K562 (cell line): Measurements from ENCODE around the gene MBNL1. TPM values are rescaled to one million over a fixed set of nuclear protein-coding genes. Genes with fewer than 3 reads are reported as not detected.
A peak's percentile ranks its signal among the peaks of the same experiment; 100 is the strongest.

Experiments used
- ATAC-seq: fragments of 200-7000 bp; cut with Tn5 transposase; 3 replicates; pipeline ENCODE4 v1.9.1; 2020; ENCODE audit warnings: moderate library complexity
- BruUV-seq: library from RNA; stranded (reverse); fragments of 400-500 nt; replicated peaks from 2 replicates; lab custom pipeline; 2021; lab: Mats Ljungman, UMichigan
- CTCF ChIA-PET: fragments of 300-600 bp; formaldehyde crosslinking; extraction: SDS; loops from one replicate; lab custom pipeline; 2021; ENCODE audit warnings: low intra/inter-chr PET ratio; lab: Yijun Ruan, JAX
- POLR2A ChIA-PET: fragments of 300-600, 350-650 bp; sonication (Branson Sonifier 250); formaldehyde crosslinking; extraction: SDS; loops from one replicate; lab custom pipeline; 2021; ENCODE audit warnings: antibody characterized with exemption, inconsistent platforms; lab: Yijun Ruan, JAX
- DNase-seq, 4 experiments: peaks; one replicate each; pipeline versions ENCODE4 v3.0.0 to v3.0.0-alpha.2; 2011 to 2018; ENCODE audit warnings: low spot score in 3 of 4, mixed read lengths in 3 of 4; ENCODE audit errors: extremely low read depth in 1 of 4
- FAIRE-seq: peaks from 2 replicates; lab custom pipeline; 2011; peaks lifted over from hg19 to GRCh38; lab: Jason Lieb, UNC
- H2AFZ ChIP-seq: 2 replicates; pipeline ENCODE4 v1.6.0; 2011; ENCODE audit warnings: low read depth, low read length, control low read depth, inconsistent platforms
- H3K27ac ChIP-seq: fragments of 200-600 bp; 3 replicates; pipeline ENCODE4 v1.8.0; 2011; ENCODE audit warnings: low read depth, mild to moderate bottlenecking, control low read depth, inconsistent platforms, low read length, moderate library complexity, mixed read lengths; ENCODE audit errors: extremely low read depth
- H3K27me3 ChIP-seq, 2 experiments: fragments of 300-600 bp in 1 of 2; 2 replicates in 1 of 2; 3 replicates in 1 of 2; pipeline versions ENCODE4 v1.6.0 to v1.8.0; 2011; ENCODE audit warnings: inconsistent platforms in 2 of 2, low read length in 2 of 2, mild to moderate bottlenecking in 1 of 2, mixed read lengths in 1 of 2, moderate library complexity in 1 of 2; ENCODE audit not compliant: control insufficient read depth in 2 of 2, insufficient read depth in 2 of 2
- H3K36me3 ChIP-seq: fragments of 300-600 bp; 3 replicates; pipeline ENCODE4 v1.8.0; 2011; ENCODE audit warnings: mild to moderate bottlenecking, low read length, inconsistent platforms; ENCODE audit not compliant: control insufficient read depth, insufficient read depth
- H3K4me1 ChIP-seq, 2 experiments: fragments of 200-600 bp in 1 of 2; replicated peaks in 1 of 2; 2 replicates in 1 of 2; 3 replicates in 1 of 2; pipeline versions ENCODE4 v1.5.1 to v1.8.0; 2011; ENCODE audit warnings: inconsistent platforms in 2 of 2, low read length in 2 of 2, mild to moderate bottlenecking in 1 of 2, mixed read lengths in 1 of 2, moderate library complexity in 1 of 2; ENCODE audit not compliant: control insufficient read depth in 2 of 2, insufficient read depth in 2 of 2
- H3K4me2 ChIP-seq: 2 replicates; pipeline ENCODE4 v1.6.1; 2011; ENCODE audit warnings: low read length, control low read depth, inconsistent platforms, mixed read lengths; ENCODE audit not compliant: insufficient read depth
- H3K4me3 ChIP-seq: fragments of 200-600 bp; sonication (generic), shearing (Covaris generic); 2 replicates; pipeline ENCODE4 v1.5.1; 2016; ENCODE audit warnings: control low read depth, inconsistent platforms
- H3K79me2 ChIP-seq: fragments of 200-600 bp; 3 replicates; pipeline ENCODE4 v1.8.0; 2011; ENCODE audit warnings: low read length, inconsistent platforms; ENCODE audit not compliant: control insufficient read depth, insufficient read depth
- H3K9ac ChIP-seq, 2 experiments: 2 replicates each; pipeline versions ENCODE4 v1.6.0 to v1.6.1; 2011; ENCODE audit warnings: low read depth in 2 of 2, low read length in 2 of 2, control low read depth in 1 of 2, inconsistent platforms in 1 of 2, mild to moderate bottlenecking in 1 of 2, mixed read lengths in 1 of 2; ENCODE audit not compliant: insufficient read depth in 1 of 2
- H3K9me1 ChIP-seq: one replicate; pipeline ENCODE4 v1.6.0; 2011; ENCODE audit warnings: inconsistent platforms, mild to moderate bottlenecking, low read length, moderate library complexity; ENCODE audit not compliant: control insufficient read depth, insufficient read depth
- H3K9me3 ChIP-seq: replicated peaks from 2 replicates; pipeline ENCODE4 v1.5.1; 2011; ENCODE audit warnings: low read depth, low read length, inconsistent platforms; ENCODE audit not compliant: control insufficient read depth, insufficient read depth
- H4K20me1 ChIP-seq: replicated peaks from 2 replicates; pipeline ENCODE4 v1.6.1; 2011; ENCODE audit warnings: low read length, inconsistent platforms, mixed read lengths; ENCODE audit not compliant: control insufficient read depth, insufficient read depth
- ATF7 ChIP-seq: fragments of 450-650 bp; IDR thresholded peaks from 2 replicates; pipeline ENCODE4 v1.7.1; 2014; ENCODE audit warnings: mild to moderate bottlenecking, moderate library complexity
- NFIC ChIP-seq: fragments of 450-650 bp; IDR thresholded peaks from 2 replicates; pipeline ENCODE4 v1.6.1; 2017; ENCODE audit warnings: mild to moderate bottlenecking, inconsistent platforms
- ZNF316 ChIP-seq: fragments of 450-650 bp; IDR thresholded peaks from 2 replicates; pipeline ENCODE4 v1.6.1; 2016
- WGBS: fragments of 100-300 bp; shearing (Covaris generic); methylation state at CpG from one replicate; pipeline ENCODE4 v1.1.6; 2016; ENCODE audit warnings: low coverage, mixed read lengths; ENCODE audit not compliant: insufficient coverage; ENCODE audit errors: missing lambda C conversion rate; 5-methylcytosine and 5-hydroxymethylcytosine counted together
- in situ Hi-C: fragments of 300-500 bp; cut with MboI; formaldehyde crosslinking; loops from 4 replicates; pipeline ENCODE4 v1.15.0; 2018; ENCODE audit warnings: inconsistent platforms, mixed read lengths
- intact Hi-C: fragments of 100-400 bp; cut with micrococcal nuclease; formaldehyde crosslinking; loops from 2 replicates; pipeline ENCODE4 v1.14.2; 2022
- polyA plus RNA-seq, 8 experiments: library from polyadenylated mRNA; depleted of rRNA in 4 of 8; stranded (reverse) in 5 of 8; unstranded in 3 of 8; fragments of >200 nt; fragmentation: Nextera tagmentation in 2 of 8; fragmentation: Illumina TruSeq in 1 of 8; extraction: Ambion mirVana in 2 of 8; extraction: Trizol in 1 of 8; gene quantifications; 2 replicates each; pipeline versions ENCODE4 v1.2.1 to v1.2.3, GENCODE V29; 2011 to 2014; ENCODE audit warnings: inconsistent platforms in 1 of 8, missing spikeins in 1 of 8
- total RNA-seq, 7 experiments: library from RNA; depleted of rRNA in 6 of 7; stranded (reverse); fragments of >200 nt in 6 of 7; fragmentation: Illumina TruSeq in 2 of 7; extraction: Trizol in 2 of 7; gene quantifications; 2 replicates each; pipeline versions ENCODE4 v1.2.1 to v1.2.3, GENCODE V29; 2011 to 2021; ENCODE audit warnings: low replicate concordance in 1 of 7
- TF ChIP-seq, protein P1 (sequence below): sonication (generic); formaldehyde crosslinking; IDR thresholded peaks from 2 replicates; pipeline ENCODE4 v1.8.0; 2022; ENCODE audit warnings: mild to moderate bottlenecking, missing genetic modification reagents

Gene MBNL1
- total and polyA plus RNA-seq, 9 of the 15 experiments (the other 6 are each of a cell fraction or from before 2014, with no cell fraction given), result 70.3 to 243 (median 220) TPM

DNA sequence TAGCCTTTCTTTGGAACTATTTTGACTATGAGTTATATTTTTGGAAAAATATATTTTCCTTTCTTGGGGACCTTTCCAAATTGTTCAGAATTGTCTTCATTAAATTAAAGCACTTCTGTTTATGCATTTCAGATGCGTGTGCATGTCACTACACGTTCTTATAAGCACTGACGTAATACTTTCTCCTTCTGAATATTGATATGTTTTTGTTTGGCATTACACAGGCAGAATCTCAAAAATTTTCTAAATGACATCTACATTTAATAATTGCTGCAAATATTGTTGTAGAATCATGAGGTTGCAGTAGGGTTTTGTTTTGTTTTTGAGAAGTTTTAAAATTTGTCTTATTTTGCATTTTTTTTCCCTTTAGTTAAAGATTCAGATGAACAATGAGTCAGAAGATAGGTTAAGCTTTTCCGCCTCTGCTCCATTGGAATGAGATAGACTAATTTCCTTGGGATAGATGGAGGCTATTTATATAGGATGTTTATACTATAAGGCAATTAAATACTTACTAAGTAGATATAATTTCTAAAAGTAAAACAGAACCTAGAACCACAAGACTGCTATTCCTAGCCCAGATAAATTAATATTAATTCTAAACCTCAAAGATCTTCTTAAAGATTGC is 110.8 kb downstream of the MBNL1 start:
- H3K36me3 ChIP-seq, result peaks cover 47% of the 10 kb centered on the region
- H3K27me3 ChIP-seq, result no peaks in the 10 kb centered on the region
- in situ Hi-C loops, result no loop called here
- WGBS, result 75% methylated on average over 4 of the region's 4 CpGs
- intact Hi-C loops, result no loop called here
- ChIA-PET CTCF (no interaction called here), POLR2A (interaction anchor here (1.3 to 1.5 kb wide), 2 partner anchors 16 to 17 kb away, joined by 4 read pairs; no protein-coding TSS in a partner anchor)
- no peak overlapping the region for H3K4me2 ChIP-seq
- peaks cover 11% of the 10 kb centered on the region; the same call in 1 of the 2 replicates for H4K20me1 ChIP-seq
- no peak overlapping the region for H3K27ac ChIP-seq
- no peak overlapping the region for H2AFZ ChIP-seq
- no TSS peak for BruUV-seq
- peaks cover 4% of the 10 kb centered on the region for H3K9me1 ChIP-seq
- peaks cover 3 to 5% of the 10 kb centered on the region in 2 experiments; a peak in 4 of 5 replicates for H3K4me1 ChIP-seq
- H3K79me2 ChIP-seq, result peaks cover 100% of the 10 kb centered on the region
- H3K4me3 ChIP-seq, result no peak overlapping the region
- no peak for DNase-seq
- H3K9ac ChIP-seq, result no peak overlapping the region
- FAIRE-seq, result no peak
- no peaks in the 10 kb centered on the region for H3K9me3 ChIP-seq
- 0 out of 2 replicates have a peak, but pooled peaks have one; percentile 24 for TF ChIP-seq ZNF316
- no peak for TF ChIP-seq ATF7
- TF ChIP-seq, all 486 proteins: peak for 1
- ATAC-seq, result no peak

DNA sequence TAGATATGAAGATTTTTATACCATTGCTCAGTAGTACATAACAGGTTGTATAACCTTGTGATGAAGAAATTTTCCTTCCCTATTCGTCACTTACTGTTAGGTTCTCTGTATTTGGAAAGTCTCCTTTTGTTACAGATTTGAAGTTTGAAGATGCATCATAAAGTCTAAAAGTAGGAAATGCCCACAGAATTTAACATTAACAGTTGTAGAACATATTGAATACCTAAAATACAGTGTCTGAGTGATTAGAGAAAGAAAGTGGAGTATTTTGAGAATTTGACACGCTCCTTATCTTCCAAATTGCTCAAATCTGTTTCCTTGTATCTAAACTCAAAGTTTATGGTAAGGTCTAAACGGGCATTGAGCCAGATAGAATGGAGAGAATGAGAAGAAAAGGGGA is 111.3 kb downstream of the MBNL1 start:
- intact Hi-C loops (no loop called here), in situ Hi-C loops (no loop called here)
- H3K9me1 ChIP-seq, result peaks cover 4% of the 10 kb centered on the region
- WGBS, result 39% methylated on average over 3 of the region's 3 CpGs
- peaks cover 11% of the 10 kb centered on the region; the same call in 1 of the 2 replicates for H4K20me1 ChIP-seq
- FAIRE-seq (no peak), ATAC-seq (no peak), DNase-seq (no peak)
- no peak overlapping the region for H3K4me2 ChIP-seq
- no peak overlapping the region for H3K9ac ChIP-seq
- peaks cover 47% of the 10 kb centered on the region for H3K36me3 ChIP-seq
- peaks cover 3 to 5% of the 10 kb centered on the region in 2 experiments; a peak in 4 of 5 replicates for H3K4me1 ChIP-seq
- no TSS peak for BruUV-seq
- H3K9me3 ChIP-seq, result no peaks in the 10 kb centered on the region
- H3K27me3 ChIP-seq, result no peaks in the 10 kb centered on the region
- H2AFZ ChIP-seq, result no peak overlapping the region
- peak; percentile 39; the same call in 1 of the 2 replicates for TF ChIP-seq NFIC
- TF ChIP-seq, protein P1, sequence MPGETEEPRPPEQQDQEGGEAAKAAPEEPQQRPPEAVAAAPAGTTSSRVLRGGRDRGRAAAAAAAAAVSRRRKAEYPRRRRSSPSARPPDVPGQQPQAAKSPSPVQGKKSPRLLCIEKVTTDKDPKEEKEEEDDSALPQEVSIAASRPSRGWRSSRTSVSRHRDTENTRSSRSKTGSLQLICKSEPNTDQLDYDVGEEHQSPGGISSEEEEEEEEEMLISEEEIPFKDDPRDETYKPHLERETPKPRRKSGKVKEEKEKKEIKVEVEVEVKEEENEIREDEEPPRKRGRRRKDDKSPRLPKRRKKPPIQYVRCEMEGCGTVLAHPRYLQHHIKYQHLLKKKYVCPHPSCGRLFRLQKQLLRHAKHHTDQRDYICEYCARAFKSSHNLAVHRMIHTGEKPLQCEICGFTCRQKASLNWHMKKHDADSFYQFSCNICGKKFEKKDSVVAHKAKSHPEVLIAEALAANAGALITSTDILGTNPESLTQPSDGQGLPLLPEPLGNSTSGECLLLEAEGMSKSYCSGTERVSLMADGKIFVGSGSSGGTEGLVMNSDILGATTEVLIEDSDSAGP, result no peak
- no peak overlapping the region for H3K4me3 ChIP-seq
- H3K79me2 ChIP-seq, result peaks cover 100% of the 10 kb centered on the region
- no peak overlapping the region for H3K27ac ChIP-seq
- POLR2A ChIA-PET, result interaction anchor here (1.5 kb wide), 1 partner anchor 16 kb away, joined by 4 read pairs; no protein-coding TSS in a partner anchor
- CTCF ChIA-PET, result no interaction called here
